ENCODE results near the gene SERPINA10. TPM values are rescaled to one million over a fixed set of nuclear protein-coding genes. Genes with fewer than 3 reads are reported as not detected.
"Not testable (repeated sequence)": the region's sequence is repeated elsewhere in the genome, so short reads cannot be mapped to it uniquely, and the experiment has no call there.

Gene SERPINA10
- total RNA-seq, 1 donor from 2014 or later = not detected

- Mint-ChIP-seq H3K4me1 (ENCODE audit: unreplicated experiment) (no peaks in the 10 kb centered on the region), H3K36me3 (ENCODE audit: unreplicated experiment) (no peaks in the 10 kb centered on the region), H3K27ac (ENCODE audit: unreplicated experiment) (no peak overlapping the region), H3K4me3 (ENCODE audit: unreplicated experiment) (no peak overlapping the region), H3K27me3 (ENCODE audit: unreplicated experiment) (no peaks in the 10 kb centered on the region), H3K9me3 (ENCODE audit: unreplicated experiment) (peaks cover 24% of the 10 kb centered on the region)
- DNase-seq (ENCODE audit: extremely low spot score, unreplicated experiment) = peak; percentile 19
- no peak for TF ChIP-seq CTCF (IDR thresholded peaks at IDR 0.05)
These were observed 10.0 kb upstream of the SERPINA10 start for GRCh38 chr14:94303111-94303510.

DNA sequence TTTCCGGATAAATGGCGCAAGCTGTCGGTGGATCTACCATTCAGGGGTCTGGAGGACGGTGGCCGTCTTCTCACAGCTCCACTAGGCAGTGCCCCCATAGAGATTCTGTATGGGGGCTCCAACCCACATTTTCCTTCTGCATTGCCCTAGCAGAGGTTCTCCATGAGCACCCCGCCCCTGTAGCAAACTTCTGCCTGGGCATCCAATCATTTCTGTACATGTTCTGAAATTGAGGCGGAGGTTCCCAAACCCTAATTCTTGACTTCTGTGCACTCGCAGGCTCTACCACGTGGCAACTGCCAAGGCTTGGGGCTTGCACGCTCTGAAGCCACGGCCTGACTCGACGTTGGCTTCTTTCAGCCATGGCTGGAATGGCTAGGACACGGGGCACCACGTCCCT, 5.1 kb upstream of the SERPINA10 start:
- no peak overlapping the region for H3K4me3 Mint-ChIP-seq (ENCODE audit: unreplicated experiment)
- no peaks in the 10 kb centered on the region for H3K27me3 Mint-ChIP-seq (ENCODE audit: unreplicated experiment)
- H3K9me3 Mint-ChIP-seq (ENCODE audit: unreplicated experiment) = peaks cover 11% of the 10 kb centered on the region
- DNase-seq (ENCODE audit: extremely low spot score, unreplicated experiment) = peak; percentile 63
- no peak overlapping the region for H3K27ac Mint-ChIP-seq (ENCODE audit: unreplicated experiment)
- TF ChIP-seq CTCF (IDR thresholded peaks at IDR 0.05) = no peak
- H3K36me3 Mint-ChIP-seq (ENCODE audit: unreplicated experiment) = no peaks in the 10 kb centered on the region
- no peaks in the 10 kb centered on the region for H3K4me1 Mint-ChIP-seq (ENCODE audit: unreplicated experiment)

- not testable (repeated sequence) for H3K27me3 Mint-ChIP-seq (ENCODE audit: unreplicated experiment); H3K36me3 Mint-ChIP-seq (ENCODE audit: unreplicated experiment); H3K4me3 Mint-ChIP-seq (ENCODE audit: unreplicated experiment); H3K27ac Mint-ChIP-seq (ENCODE audit: unreplicated experiment); H3K4me1 Mint-ChIP-seq (ENCODE audit: unreplicated experiment)
- H3K9me3 Mint-ChIP-seq (ENCODE audit: unreplicated experiment) = peaks cover 11% of the 10 kb centered on the region
- peak; percentile 13 for DNase-seq (ENCODE audit: extremely low spot score, unreplicated experiment)
These were observed 3.1 kb upstream of the SERPINA10 start for GRCh38 chr14:94296181-94296545.

DNA sequence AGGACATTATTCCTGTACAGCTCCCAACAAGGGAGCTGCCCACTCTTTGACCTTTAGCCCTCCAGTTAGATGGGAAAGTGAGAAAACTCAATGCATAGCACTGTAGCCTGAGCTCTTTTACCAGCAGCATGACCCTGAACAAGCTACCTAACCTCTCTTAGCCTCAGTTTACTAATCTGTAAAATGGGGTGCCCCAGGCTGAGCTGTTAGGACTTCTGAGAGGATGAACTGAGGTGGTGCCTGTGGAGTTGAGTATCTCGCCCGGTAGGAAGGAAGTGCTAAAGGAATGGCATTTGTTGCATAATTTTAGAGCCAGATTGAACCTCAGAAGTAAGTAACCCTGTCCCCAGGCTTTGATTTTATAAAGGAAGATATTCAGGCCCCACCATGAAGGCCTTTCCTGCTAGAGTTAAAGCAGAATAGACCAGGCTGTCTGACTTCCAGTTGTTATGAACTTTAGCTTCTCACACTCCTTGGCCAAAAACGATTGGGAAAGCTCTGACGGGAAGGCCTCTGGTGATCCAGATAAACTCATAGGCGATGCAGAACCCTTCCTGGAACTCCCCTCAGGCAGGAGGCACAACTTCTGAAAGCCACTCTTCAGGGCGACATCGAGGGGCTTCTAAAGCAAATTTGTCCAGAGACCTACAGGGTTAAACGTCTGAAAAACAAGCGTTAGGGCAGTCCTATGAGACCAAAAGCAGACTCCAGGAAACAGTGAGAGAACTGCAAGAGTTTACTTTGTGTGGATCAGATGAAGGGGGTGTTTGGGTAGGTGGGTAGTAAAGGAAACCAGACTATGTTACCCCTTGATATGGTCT, 2.5 kb upstream of the SERPINA10 start:
- DNase-seq (ENCODE audit: extremely low spot score, unreplicated experiment) = peak; percentile 60
- Mint-ChIP-seq H3K4me3 (ENCODE audit: unreplicated experiment) (no peak overlapping the region), H3K36me3 (ENCODE audit: unreplicated experiment) (no peaks in the 10 kb centered on the region), H3K4me1 (ENCODE audit: unreplicated experiment) (no peaks in the 10 kb centered on the region), H3K9me3 (ENCODE audit: unreplicated experiment) (peaks cover 11% of the 10 kb centered on the region), H3K27ac (ENCODE audit: unreplicated experiment) (no peak overlapping the region), H3K27me3 (ENCODE audit: unreplicated experiment) (no peaks in the 10 kb centered on the region)
- no peak for TF ChIP-seq CTCF (IDR thresholded peaks at IDR 0.05)

DNA sequence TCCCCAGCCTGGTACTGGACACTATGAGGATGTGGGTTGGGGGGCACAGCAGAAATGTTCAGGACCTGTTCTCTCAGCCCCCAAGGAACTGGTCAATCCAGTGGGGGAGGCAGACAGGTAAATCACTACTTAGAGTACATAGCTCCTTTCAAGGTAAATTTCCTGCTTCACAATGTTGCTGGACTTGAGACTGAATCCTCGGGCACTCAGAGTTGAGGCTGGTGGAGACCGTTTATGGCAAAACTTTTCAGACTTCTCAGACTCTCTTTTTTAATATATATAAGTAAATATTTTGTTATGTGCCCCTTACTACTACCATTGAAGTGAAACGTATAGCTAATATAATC, 483 bp upstream of the SERPINA10 start:
- peaks cover 6% of the 10 kb centered on the region for H3K9me3 Mint-ChIP-seq (ENCODE audit: unreplicated experiment)
- no peaks in the 10 kb centered on the region for H3K4me1 Mint-ChIP-seq (ENCODE audit: unreplicated experiment)
- H3K4me3 Mint-ChIP-seq (ENCODE audit: unreplicated experiment) = no peak overlapping the region
- no peak overlapping the region for H3K27ac Mint-ChIP-seq (ENCODE audit: unreplicated experiment)
- no peak for TF ChIP-seq CTCF (IDR thresholded peaks at IDR 0.05)
- H3K27me3 Mint-ChIP-seq (ENCODE audit: unreplicated experiment) = no peaks in the 10 kb centered on the region
- DNase-seq (ENCODE audit: extremely low spot score, unreplicated experiment) = no peak
- no peaks in the 10 kb centered on the region for H3K36me3 Mint-ChIP-seq (ENCODE audit: unreplicated experiment)
